Measurements from ENCODE around the gene GPHN.

DNA sequence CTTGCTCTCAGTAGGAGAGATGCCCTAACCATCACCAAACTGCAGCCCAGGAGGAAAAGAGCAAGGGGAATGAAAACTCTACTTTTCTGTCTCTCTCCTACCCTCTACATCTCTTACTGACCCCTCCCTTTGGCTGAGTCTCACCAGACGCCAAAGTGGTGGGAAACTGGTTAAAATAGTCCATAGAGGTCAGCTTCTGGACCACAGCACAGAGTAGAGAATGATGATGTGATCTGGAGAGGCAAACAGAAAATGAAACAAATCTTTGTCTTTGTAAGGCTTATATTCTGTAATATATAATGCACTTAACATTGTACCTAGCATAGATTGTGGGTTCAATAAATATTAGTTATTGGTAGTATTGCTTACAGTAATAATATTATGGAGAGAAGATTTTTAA lies 600.3 kb downstream of the GPHN start:
- TF ChIP-seq, protein P1, sequence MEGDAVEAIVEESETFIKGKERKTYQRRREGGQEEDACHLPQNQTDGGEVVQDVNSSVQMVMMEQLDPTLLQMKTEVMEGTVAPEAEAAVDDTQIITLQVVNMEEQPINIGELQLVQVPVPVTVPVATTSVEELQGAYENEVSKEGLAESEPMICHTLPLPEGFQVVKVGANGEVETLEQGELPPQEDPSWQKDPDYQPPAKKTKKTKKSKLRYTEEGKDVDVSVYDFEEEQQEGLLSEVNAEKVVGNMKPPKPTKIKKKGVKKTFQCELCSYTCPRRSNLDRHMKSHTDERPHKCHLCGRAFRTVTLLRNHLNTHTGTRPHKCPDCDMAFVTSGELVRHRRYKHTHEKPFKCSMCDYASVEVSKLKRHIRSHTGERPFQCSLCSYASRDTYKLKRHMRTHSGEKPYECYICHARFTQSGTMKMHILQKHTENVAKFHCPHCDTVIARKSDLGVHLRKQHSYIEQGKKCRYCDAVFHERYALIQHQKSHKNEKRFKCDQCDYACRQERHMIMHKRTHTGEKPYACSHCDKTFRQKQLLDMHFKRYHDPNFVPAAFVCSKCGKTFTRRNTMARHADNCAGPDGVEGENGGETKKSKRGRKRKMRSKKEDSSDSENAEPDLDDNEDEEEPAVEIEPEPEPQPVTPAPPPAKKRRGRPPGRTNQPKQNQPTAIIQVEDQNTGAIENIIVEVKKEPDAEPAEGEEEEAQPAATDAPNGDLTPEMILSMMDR (IDR thresholded peaks at IDR 0.05) = no peak
- TF ChIP-seq POLR2A (IDR thresholded peaks at IDR 0.05) = no peak

Data from thyroid gland (tissue), 4 donors.